Measurements from ENCODE around the gene RET.

DNA sequence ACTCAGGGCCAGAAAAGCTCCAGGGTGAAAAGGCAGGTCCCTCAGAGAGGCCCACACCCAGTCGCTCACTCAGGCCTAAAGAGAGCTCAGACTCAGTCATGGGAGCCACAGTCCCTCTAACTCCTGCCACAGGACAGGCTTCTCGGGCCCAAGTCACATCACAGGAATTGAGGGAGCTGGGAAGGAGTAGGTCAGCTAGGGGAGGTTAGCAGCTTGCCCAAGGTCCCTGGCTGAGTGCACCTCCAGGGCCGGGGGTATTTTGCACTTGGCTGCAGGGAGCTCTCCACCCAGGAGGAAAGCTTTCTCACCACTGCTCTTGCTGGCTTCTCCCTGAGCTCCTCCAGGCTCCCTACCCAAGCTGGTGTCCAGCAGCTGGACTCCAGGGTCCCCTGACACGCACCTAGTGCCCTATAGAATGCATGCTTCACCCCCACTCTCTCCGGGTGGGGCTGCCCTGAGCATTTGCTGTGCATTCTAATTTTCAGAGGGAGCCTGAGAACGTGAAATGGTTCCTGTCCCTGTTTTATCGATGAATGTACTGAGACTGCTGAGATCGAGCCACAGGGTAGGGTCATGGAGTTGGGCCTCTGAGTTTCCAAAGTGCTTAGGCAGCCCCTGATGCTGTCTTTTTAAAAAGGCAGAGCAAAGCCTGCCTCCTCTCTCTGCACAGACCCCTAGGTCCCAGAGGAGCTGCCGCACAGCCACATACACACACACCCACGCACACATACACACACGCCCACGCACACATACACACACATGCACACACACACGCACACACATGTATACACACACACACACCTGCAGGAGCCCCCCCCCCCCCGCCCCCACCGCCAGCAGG, 37.9 kb upstream of the RET start:
- TF ChIP-seq EZH2 (IDR thresholded peaks at IDR 0.05) (no peak), POLR2AphosphoS5 (IDR thresholded peaks at IDR 0.05; ENCODE audit: borderline replicate concordance, low read depth, low read length) (no peak), FOXP2 (optimal IDR thresholded peaks at IDR 0.05; ENCODE audit: control extremely low read depth, extremely low read length, insufficient read depth) (no peak)
